Embryonic facial prominence (tissue), 1 donor: ENCODE measurements around the gene TSSK3.

Source experiments
- DNase-seq: peaks from one replicate; pipeline ENCODE4 v3.0.0-alpha.2; 2016; ENCODE audit errors: extremely low spot score

TSSK3 gene, protein sequence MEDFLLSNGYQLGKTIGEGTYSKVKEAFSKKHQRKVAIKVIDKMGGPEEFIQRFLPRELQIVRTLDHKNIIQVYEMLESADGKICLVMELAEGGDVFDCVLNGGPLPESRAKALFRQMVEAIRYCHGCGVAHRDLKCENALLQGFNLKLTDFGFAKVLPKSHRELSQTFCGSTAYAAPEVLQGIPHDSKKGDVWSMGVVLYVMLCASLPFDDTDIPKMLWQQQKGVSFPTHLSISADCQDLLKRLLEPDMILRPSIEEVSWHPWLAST

DNA sequence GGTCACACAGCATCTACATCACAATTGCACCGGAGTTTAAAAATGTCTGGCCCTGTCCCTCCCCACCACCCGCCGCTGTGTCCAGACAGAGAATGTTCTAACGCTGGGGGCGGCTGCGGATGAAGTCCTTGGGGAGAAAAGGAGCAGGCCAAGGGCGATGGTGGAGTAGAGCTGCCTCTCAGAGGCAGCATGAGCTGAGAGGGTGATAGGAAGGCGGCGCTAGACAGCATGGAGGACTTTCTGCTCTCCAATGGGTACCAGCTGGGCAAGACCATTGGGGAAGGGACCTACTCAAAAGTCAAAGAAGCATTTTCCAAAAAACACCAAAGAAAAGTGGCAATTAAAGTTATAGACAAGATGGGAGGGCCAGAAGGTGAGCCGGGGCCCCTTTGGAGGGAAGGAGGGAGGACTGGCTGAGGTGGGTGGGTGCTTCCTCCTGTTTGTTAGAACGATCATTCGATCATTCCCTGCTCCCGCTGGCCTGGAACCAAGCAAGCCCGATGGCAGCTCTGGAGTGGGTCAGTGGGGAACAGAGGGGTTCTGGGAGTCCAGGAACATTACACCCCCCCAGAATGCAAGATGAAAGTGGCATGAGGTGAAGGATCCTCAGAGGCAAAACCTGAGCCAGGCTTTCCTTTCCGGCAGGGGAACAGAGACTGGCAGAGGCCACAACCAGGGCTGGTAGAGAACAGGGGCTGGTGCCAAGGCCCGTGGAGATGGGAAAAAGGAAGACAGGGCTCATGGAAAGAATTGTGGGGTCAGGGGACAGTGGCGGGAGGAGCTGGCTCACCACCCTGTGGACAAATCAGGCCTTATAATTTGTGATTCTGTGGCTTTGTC, at the start of gene TSSK3, which contains the start of gene FAM229A:
TSS of gene TSSK3 (plus strand) at position 66 of the 840 bp plus-strand sequence. CDS start at position 229, 163 bp downstream.
TSS of gene FAM229A (minus strand) at position 12 of the 840 bp plus-strand sequence. CDS start 394 bp downstream, outside the sequence.
- no peak for DNase-seq

DNA sequence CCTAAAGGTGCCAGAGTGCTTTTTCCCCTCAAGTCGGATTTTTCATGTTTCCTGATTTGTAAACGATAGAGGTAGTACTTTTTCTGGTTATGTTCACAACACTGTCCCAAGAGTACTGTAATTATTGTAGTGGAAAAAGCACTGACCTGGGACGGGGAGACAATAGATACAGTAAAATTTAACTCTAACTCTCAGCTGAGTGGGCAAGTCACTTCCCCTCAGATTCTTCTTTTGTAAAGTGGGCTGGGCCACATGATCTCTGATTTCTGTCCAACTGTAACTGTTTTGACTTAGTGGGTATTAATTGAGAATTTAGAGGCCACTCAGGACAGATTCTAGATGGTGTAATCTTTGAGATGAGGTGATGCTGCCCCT, 45.4 kb upstream of the TSSK3 start:
- DNase-seq, result no peak

DNA sequence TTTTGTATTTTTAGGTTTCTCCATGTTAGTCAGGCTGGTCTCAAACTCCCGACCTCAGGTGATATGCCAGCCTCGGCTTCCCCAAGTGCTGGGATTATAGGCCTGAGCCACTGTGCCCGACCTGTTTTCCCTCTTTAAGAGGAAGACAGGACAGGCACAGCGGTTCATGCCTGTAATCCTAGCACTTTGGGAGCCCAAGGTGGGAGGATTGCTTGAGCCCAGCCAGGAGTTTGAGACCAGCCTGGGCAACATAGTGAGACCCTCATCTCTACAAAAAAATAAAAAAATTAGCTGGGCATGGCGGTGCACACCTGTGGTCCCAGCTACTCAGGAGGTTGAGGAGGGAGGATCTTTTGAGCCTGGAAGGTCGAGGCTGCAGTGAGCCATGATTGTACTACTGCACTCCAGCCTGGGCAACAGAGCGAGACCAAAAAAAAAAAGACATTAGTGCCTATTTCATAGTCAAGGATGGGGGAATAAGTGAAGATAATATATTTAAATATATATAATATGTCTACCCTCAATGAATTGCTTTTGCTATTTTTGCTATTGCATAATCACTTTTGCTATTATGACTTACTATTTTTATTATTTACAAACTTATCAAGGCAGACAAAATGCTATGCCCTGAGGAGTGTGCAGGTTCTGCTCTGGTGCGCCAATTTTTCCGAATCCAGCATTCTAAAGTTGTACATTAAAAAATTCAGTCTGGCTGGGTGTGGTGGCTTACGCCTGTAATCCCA, 44.0 kb upstream of the TSSK3 start:
- no peak for DNase-seq

DNA sequence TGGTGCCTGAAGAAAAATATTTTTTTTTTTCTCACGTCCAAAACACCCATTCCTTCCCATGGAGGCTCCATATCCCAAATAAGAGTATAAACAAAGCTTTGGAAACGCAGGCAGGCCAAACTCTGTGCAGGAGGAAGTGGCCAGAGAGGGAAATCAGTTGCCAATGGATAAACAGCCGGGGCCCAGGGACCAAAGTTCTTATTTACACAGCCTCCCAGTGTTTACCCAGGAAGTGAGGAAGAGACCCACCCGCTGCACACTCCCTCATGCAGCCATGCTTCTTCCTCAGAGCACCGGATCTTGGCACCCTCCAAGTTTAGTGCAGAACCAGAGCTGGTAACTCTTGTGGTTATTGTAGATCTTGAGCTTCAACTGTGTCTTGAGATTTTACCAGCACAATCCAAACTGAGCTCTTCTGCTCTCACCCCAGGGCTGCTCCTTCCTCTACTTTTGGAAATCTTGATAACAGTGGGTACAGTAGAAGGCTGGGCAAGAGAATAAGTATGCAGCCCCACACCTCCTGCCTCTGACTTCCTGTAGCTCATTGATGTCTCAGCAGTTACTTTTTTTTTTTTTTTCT, 40.5 kb upstream of the TSSK3 start:
- DNase-seq, result no peak

DNA sequence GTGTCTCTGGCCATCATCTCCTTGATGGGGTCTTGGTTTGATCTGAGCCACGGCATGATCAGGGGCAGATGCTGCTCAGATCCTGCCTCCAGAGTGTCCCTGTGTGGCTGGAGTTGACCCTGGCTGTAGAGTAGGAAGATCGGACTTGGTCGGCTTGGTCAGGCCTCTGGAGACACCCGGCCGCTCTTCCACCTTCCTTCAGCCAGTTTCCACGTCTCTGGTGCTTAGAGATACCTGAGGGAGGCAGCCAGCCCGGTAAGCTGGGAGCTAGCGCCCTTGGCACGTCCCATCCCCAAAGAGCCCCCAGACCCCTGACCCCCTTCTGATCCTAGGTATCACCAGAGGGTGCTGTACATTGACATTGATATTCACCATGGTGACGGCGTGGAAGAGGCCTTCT, 35.1 kb upstream of the TSSK3 start:
- DNase-seq, result no peak

DNA sequence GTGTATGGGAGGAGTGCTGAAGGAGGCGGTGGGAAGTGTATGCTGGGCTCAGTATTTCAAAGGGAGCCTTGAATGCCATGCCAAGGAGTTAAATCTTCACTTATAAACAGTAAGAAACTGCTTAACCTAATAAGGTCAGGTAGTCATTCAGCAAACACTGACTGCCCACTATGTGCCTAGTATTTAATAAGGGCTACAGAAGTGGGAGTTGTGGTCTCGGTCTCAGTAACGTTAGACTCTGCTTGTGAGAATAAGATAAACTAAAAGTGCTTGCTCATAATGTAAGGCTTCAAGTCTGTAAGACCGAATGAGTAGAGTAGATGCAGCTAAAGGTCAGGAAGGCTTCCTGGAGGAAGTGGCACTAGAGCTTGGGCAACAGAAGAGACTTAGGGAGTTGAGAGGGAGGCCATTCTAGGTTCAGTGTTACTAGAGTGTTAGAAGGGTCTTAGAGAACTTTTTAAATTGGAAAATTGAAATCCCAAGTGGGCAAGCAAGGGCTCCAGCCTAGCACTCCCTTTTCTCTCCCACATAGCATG, 32.3 kb upstream of the TSSK3 start:
- no peak for DNase-seq

DNA sequence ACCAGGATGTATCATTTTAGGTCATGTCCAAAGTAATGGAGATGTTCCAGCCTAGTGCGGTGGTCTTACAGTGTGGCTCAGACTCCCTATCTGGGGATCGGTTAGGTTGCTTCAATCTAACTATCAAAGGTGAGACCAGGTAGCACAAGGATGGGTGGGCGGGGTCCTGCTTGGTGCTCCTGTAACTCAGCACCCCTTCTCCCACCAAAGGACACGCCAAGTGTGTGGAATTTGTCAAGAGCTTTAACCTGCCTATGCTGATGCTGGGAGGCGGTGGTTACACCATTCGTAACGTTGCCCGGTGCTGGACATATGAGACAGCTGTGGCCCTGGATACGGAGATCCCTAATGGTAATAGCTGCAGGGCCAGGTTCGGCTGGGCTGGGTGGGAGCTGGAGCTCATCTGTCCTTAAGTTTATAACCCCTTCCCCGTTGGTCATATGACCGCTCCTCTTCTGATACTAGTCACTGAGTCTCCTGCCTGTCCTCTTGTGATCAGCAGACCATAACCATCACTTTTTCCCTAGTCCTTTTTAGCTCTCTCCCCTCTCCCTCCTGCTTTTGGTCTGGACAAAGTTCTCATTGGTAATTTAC, 31.7 kb upstream of the TSSK3 start:
- no peak for DNase-seq

DNA sequence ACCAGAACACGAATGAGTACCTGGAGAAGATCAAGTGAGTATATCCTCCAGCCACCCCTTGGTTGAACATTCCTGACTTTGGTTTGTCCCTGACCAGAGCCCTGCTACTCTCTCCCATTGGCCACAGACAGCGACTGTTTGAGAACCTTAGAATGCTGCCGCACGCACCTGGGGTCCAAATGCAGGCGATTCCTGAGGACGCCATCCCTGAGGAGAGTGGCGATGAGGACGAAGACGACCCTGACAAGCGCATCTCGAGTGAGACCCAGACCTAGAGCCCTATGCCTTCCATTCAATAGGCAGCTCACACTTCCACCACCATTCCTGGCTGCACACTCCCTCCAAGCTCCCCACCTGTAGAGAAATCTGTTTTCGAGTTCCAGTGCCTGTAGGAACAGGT, 30.8 kb upstream of the TSSK3 start:
- DNase-seq, result no peak

DNA sequence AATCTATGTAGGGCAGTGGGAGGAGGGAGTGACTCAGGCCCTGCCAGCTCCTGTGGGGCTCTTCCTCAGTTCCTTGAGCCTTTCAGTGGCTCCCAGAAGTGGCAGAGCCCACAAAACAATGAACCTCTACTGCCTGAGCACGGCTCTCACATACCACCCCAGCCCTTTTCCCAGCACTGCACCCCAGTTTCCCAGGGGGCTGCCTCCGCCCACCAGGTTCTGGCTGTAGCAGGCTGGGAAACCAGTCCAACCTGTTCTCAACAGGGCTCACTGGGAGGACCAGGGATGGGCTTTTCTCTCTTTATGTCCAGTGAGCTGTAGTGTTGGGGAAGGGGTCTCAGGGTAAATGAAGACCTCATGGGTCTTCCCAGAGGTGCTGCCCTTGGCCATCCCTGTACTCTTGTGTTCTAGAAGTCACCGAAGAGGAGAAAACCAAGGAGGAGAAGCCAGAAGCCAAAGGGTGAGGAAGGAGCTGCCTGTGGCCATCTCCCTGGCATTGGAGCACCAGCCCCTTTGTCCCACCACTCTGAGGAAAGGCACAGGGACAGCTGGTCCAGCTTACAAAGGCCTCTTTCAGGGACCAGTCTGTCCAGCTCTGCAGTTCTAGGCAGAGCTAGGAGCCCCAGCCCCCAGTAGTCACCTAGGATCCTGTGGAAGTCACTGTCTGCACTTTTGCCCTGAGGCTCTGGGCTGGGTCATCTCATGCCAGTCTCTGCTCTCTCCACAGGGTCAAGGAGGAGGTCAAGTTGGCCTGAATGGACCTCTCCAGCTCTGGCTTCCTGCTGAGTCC, 29.9 kb upstream of the TSSK3 start:
- no peak for DNase-seq

DNA sequence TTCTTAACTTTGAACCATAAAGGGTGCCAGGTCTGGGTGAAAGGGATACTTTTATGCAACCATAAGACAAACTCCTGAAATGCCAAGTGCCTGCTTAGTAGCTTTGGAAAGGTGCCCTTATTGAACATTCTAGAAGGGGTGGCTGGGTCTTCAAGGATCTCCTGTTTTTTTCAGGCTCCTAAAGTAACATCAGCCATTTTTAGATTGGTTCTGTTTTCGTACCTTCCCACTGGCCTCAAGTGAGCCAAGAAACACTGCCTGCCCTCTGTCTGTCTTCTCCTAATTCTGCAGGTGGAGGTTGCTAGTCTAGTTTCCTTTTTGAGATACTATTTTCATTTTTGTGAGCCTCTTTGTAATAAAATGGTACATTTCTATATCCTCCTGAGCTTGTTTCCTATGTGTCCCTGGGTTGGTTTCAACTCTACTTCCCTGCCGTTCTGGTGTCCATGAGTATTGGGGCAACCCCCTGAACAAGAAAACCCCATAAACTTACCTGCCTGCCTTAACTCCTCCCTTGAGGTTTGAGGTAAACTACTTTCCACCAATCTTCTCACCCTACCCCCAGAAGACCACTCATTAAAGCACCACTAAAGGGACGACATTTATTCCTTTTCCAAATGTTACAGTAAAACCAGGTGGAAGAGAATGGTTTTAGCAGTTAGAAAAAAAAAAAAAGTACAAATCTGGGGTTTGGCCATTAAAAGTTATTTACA, 28.9 kb upstream of the TSSK3 start:
- DNase-seq, result no peak

DNA sequence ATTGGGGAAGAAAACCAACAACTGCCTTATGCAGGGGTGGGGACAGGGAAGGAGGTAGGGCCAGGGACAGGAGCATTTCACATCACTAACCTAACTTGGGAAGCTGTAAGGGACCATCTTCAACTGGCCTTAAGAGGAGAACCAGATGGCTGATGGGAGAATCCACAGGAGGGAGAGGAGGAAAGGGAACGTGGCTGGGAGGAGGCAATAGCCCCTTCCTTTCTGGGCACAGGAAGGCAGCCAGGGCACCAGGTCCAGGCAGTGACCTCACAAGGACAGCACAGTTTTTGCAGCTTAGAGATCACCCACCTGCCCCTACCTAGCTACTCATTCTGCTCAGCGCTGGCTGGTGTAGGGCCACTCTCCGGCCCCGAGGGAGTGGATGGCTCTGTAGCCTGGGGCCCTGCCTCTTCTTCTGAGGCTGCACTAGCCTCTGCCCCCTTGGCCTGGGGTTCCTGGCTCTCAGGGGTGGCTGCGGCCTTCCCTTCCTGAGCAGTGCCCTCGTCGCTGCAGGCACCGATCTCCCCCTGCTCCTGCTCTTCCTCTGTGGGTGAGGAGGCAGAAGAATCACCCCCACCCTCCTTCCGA, 28.0 kb upstream of the TSSK3 start:
- no peak for DNase-seq

DNA sequence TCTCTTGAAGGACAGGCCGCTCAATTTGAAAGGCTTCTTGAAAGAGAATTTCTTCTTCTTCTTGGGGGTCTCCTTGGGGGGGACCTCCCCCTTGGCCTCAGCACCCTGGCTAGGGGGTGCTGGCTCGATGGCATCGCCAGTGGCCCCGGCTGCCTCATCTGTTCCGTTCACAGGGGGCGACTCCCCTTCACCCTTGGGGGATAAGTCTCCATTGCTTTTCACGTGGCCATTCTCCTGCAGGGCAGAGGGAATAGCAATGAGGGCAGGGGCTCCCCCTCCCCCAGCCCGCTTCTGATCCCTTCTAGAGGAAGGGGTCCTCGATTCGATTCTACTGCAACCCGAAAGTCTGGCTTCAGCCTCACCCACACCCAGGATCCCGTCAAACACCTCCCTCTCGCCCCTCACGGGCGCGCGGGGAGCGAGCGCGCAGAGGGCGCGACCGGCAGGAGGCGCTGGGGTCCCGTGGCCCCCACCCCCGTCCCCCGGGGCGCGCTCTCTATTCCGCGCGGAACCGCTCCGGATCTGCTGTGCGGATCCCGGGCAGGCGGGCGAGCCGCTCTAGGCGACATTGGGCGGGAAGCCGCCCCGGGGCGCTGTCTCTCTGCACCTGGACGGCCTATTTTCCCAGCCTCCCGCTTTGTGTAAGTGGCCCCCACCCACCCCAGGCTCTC, 27.3 kb upstream of the TSSK3 start:
- DNase-seq, result no peak

DNA sequence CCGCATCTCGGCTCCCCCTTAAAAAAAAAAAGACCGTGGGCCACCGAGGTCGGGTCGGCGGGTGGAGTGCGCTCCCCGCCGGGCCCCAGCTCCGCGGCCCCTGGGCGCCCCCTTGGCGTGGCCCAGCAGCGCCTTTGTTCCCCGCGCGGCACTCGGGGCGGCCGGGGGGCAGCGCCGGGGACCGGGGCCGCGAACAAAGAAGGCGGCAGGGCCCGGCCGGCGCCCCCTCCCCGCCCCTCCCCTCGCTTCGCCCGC, 26.9 kb upstream of the TSSK3 start:
- DNase-seq, result no peak

DNA sequence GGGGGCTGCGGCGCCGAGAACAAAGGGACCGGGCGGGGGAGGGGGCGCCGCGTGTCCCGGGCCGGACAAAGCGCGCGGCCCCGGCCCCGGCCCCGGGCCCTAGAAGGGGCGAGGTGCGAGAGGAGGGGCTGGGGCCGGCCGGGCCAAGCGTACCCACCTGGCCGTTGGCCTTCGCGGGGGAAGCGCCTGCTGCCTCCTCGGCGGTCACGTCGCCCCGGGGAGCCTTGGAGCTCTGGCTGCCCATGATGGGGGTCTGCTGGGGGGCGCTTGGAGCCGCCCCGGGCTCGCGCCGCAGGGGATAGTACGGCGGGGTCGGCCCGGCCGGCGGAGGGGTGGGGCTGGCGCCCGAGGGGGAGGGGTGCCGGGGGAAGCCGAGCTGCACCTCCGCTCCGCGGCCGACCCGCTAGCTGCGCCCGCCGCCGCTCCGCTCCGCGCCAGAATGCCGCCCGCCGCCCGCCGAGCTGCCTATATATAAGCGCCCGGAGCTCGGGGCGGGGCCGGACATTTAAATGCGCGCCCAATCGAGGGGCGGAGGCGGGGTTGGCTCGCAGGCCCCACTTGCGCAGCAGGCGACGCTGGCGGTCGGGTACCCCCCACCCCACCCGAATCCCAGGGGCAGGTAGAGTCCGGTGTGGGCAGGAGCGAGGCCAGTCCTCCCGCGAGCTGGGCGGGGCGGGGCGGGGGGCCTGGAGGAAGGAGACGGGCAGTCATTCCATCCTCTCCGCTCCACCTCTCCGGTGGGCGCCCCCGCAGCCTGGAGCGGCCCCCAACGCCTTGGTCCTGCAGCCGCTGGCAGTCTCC, 26.3 kb upstream of the TSSK3 start, which contains the start of gene MARCKSL1:
TSS of gene MARCKSL1 (minus strand) at position 444 of the 801 bp plus-strand sequence. CDS start at position 244, 200 bp downstream.
- DNase-seq, result peak; percentile 56

DNA sequence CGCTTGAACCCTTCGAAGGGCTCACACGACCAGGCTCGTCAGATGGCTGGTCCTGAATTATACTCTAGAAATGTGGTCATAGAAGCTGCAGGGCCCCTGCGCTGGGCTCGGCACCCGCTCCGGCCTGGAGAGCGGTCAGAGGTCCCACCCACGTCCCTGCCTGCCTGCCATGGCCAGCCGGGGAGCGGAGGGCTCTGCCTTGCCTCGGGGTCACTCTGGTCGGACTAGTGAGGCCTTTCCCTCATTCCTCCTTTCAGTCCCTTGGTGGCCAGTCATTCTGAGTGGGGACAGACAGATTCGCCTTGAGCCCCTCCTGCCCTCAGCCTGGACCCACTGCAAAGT, 25.8 kb upstream of the TSSK3 start:
- no peak for DNase-seq

DNA sequence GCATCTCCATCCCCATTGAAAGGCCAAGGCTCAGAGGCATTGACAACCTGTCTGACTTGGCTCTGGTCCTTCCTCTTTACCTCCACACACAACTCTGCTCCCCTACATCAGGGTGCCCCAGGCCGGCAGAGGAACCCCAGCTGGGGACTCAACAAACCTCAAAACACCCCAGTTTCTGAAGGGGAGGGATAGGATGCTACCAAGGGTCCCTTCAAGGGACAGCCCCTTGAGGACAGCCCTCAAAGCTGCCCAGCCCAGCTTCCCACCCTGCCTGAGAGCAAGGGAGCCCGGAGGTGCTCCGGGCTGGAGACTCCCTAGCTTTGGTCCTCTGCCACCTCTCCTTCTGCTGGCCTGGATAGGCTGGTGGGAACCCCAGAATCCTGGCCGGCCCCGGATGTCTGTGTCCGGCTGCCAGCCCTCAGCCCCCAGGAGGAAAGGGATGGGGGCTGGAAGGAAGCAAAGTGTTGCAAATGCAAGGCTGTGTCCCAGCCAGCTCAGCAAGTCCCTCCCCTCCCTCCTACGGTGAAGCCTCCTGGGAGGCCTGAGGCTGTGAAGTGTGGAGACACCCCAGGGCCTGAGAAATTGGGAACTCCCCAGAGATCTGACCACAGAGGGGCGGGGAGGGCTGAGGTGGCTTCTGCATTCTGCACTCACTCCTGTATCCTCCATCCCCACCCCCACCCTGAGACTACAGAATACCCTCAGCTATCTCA, 25.2 kb upstream of the TSSK3 start:
- no peak for DNase-seq

DNA sequence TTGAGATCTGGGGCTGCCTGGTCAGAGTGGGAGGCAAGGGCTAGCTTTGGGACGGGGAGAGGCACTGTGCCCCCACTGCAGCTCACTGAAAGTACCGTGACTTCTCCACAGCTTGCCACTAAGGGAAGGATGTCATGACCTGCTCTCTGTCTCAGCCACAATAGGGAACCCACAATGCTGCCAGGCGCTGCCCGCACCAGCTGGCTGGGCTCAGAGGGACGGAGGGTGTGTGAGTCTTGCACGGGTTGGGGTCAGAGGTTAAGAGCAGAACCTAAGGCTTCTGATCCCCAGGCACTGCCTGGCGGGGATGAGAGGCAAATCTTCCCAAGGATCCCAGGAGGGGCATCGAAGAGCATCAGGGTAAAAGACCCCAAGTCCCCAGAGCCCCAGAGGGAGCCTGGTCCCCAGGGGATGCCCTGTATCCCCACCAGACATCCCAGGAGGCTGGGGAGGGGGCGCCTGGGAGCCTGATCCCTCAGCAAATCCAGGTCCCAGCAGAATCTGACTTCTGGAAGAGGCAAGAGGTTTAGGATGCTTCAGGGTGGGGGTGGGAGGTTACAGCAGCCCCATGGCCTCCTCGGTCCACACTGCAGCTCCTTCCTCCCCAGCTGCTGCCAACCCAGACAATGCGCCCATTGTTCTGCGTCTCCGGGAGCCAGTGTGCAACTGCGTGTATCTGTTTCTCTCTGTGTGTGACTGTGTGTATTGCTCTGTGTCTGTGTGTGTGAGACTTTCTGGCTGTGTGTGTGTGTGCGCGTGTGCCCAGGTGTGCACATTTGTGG, 24.3 kb upstream of the TSSK3 start:
- DNase-seq, result no peak
